PC-3 (cell line): ENCODE results near the gene MRPL57.

Source experiments
- EZH2 ChIP-seq: fragments of 300-600 bp; sonication (generic); IDR thresholded peaks from one replicate; pipeline ENCODE4 v1.6.1; 2017; ENCODE audit warnings: antibody characterized with exemption, mild to moderate bottlenecking, low read length; ENCODE audit not compliant: unreplicated experiment
- EZH2phosphoT487 ChIP-seq: fragments of 300-600 bp; sonication (generic); IDR thresholded peaks from 2 replicates; pipeline ENCODE4 v1.6.1; 2018; ENCODE audit warnings: mild to moderate bottlenecking, antibody characterized with exemption, low read length, borderline replicate concordance
- TF ChIP-seq, protein P1 (sequence below): fragments of 300-600 bp; sonication (generic); conservative IDR thresholded peaks from 2 replicates; pipeline ENCODE4 v1.5.1; 2017; ENCODE audit warnings: antibody characterized with exemption, low read depth, mild to moderate bottlenecking, low read length

DNA sequence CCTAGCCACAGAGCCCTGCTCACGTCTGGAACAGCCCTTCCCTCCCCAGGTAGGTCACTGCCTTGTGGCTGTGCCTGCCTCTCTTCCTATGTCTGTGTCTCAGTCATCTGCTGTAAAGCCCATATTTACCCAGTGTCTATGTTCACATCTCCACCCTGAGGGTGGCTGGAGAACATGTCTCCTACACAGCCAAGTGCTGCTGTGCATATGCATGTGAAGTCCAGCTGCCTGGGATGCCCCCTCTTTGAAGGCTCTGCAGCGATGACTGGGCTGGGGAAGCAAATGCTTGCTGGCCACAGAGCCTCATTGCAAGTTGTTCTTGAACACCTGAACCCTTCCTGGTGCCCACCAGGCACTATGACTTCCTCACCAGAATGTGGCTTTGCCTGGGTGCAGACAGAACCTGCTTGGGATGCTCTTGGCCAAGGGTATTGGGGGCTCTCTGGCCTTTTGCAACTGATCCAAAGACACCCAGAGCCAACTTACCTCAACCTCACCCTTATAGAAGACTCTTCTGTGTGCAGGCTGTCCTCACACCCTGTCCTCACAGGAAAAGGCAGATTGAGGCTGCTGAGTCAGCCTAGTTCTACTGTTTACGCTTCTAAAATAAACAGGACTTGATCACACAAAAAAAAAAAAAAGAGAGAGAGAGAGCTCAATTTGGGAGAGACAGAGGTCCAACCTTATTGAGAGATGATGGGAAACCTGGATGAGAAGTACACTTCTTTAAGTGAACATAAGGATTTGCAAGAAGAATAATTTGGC lies 26.5 kb downstream of the MRPL57 start:
- TF ChIP-seq, protein P1, sequence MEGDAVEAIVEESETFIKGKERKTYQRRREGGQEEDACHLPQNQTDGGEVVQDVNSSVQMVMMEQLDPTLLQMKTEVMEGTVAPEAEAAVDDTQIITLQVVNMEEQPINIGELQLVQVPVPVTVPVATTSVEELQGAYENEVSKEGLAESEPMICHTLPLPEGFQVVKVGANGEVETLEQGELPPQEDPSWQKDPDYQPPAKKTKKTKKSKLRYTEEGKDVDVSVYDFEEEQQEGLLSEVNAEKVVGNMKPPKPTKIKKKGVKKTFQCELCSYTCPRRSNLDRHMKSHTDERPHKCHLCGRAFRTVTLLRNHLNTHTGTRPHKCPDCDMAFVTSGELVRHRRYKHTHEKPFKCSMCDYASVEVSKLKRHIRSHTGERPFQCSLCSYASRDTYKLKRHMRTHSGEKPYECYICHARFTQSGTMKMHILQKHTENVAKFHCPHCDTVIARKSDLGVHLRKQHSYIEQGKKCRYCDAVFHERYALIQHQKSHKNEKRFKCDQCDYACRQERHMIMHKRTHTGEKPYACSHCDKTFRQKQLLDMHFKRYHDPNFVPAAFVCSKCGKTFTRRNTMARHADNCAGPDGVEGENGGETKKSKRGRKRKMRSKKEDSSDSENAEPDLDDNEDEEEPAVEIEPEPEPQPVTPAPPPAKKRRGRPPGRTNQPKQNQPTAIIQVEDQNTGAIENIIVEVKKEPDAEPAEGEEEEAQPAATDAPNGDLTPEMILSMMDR = no peak
- TF ChIP-seq EZH2phosphoT487 = no peak
- TF ChIP-seq EZH2 = no peak
